Measurements from ENCODE around the gene NRTN. TPM values are rescaled to one million over a fixed set of nuclear protein-coding genes. Genes with fewer than 3 reads are reported as not detected.

Gene NRTN
- total and polyA plus RNA-seq, 2 of the 13 experiments (the other 11 are each of a cell fraction or from before 2014, with no cell fraction given) = 4.1 to 5.3 TPM

DNA sequence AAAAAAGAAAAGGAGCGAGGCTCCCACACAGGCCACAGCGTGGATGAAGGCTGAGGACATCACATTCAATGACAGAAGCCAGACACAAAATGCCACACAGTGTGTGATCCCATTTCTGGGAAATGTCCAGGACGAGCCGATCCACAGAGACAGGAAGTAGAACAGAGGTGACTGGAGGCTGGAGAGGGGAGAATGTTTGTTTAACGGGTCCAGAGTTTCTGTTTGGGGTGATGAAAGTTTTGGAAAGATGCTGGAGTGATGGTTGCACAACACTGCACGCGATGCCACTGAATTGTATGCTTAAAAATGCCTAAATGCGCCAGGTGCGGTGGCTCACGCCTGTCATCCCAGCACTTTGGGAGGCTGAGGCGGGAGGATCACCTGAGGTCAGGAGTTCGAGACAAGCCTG lies 66.1 kb downstream of the NRTN start (continued):
- TF ChIP-seq, protein P1, sequence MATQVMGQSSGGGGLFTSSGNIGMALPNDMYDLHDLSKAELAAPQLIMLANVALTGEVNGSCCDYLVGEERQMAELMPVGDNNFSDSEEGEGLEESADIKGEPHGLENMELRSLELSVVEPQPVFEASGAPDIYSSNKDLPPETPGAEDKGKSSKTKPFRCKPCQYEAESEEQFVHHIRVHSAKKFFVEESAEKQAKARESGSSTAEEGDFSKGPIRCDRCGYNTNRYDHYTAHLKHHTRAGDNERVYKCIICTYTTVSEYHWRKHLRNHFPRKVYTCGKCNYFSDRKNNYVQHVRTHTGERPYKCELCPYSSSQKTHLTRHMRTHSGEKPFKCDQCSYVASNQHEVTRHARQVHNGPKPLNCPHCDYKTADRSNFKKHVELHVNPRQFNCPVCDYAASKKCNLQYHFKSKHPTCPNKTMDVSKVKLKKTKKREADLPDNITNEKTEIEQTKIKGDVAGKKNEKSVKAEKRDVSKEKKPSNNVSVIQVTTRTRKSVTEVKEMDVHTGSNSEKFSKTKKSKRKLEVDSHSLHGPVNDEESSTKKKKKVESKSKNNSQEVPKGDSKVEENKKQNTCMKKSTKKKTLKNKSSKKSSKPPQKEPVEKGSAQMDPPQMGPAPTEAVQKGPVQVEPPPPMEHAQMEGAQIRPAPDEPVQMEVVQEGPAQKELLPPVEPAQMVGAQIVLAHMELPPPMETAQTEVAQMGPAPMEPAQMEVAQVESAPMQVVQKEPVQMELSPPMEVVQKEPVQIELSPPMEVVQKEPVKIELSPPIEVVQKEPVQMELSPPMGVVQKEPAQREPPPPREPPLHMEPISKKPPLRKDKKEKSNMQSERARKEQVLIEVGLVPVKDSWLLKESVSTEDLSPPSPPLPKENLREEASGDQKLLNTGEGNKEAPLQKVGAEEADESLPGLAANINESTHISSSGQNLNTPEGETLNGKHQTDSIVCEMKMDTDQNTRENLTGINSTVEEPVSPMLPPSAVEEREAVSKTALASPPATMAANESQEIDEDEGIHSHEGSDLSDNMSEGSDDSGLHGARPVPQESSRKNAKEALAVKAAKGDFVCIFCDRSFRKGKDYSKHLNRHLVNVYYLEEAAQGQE (IDR thresholded peaks at IDR 0.05; ENCODE audit: borderline replicate concordance in 1 of 2, low read depth in 1 of 2, low read length in 2 of 2) = peak in 1 of 2 experiments; percentile 62; a peak in 1 of 4 replicates
- TF ChIP-seq YEATS4 (CRISPR knock-in tag; IDR thresholded peaks at IDR 0.05; ENCODE audit: borderline replicate concordance) = peak; percentile 55; the same call in 1 of the 2 replicates
- TF ChIP-seq, protein P2, sequence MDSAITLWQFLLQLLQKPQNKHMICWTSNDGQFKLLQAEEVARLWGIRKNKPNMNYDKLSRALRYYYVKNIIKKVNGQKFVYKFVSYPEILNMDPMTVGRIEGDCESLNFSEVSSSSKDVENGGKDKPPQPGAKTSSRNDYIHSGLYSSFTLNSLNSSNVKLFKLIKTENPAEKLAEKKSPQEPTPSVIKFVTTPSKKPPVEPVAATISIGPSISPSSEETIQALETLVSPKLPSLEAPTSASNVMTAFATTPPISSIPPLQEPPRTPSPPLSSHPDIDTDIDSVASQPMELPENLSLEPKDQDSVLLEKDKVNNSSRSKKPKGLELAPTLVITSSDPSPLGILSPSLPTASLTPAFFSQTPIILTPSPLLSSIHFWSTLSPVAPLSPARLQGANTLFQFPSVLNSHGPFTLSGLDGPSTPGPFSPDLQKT (CRISPR knock-in tag; IDR thresholded peaks at IDR 0.05; ENCODE audit: borderline replicate concordance) = no peak
- TF ChIP-seq PHF8 (CRISPR knock-in tag; IDR thresholded peaks at IDR 0.05) = 0 out of 2 replicates have a peak, but pooled peaks have one; percentile 37
- peak; percentile 95 for TF ChIP-seq TBX2 (CRISPR knock-in tag; IDR thresholded peaks at IDR 0.05; ENCODE audit: borderline replicate concordance)
- TF ChIP-seq, protein P3, sequence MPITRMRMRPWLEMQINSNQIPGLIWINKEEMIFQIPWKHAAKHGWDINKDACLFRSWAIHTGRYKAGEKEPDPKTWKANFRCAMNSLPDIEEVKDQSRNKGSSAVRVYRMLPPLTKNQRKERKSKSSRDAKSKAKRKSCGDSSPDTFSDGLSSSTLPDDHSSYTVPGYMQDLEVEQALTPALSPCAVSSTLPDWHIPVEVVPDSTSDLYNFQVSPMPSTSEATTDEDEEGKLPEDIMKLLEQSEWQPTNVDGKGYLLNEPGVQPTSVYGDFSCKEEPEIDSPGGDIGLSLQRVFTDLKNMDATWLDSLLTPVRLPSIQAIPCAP (CRISPR knock-in tag; IDR thresholded peaks at IDR 0.05; ENCODE audit: low read depth) = no peak
- TF ChIP-seq MTA1 (CRISPR knock-in tag; IDR thresholded peaks at IDR 0.05; ENCODE audit: borderline replicate concordance) = peak; percentile 87; the same call in 1 of the 2 replicates
- peak; percentile 98 for TF ChIP-seq ZNF746 (CRISPR knock-in tag; IDR thresholded peaks at IDR 0.05)
- TF ChIP-seq RELA (CRISPR knock-in tag; IDR thresholded peaks at IDR 0.05) = 0 out of 2 replicates have a peak, but pooled peaks have one; percentile 31
- TF ChIP-seq, protein P4, sequence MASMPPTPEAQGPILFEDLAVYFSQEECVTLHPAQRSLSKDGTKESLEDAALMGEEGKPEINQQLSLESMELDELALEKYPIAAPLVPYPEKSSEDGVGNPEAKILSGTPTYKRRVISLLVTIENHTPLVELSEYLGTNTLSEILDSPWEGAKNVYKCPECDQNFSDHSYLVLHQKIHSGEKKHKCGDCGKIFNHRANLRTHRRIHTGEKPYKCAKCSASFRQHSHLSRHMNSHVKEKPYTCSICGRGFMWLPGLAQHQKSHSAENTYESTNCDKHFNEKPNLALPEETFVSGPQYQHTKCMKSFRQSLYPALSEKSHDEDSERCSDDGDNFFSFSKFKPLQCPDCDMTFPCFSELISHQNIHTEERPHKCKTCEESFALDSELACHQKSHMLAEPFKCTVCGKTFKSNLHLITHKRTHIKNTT (CRISPR knock-in tag; IDR thresholded peaks at IDR 0.05) = no peak
- TF ChIP-seq, protein P5, sequence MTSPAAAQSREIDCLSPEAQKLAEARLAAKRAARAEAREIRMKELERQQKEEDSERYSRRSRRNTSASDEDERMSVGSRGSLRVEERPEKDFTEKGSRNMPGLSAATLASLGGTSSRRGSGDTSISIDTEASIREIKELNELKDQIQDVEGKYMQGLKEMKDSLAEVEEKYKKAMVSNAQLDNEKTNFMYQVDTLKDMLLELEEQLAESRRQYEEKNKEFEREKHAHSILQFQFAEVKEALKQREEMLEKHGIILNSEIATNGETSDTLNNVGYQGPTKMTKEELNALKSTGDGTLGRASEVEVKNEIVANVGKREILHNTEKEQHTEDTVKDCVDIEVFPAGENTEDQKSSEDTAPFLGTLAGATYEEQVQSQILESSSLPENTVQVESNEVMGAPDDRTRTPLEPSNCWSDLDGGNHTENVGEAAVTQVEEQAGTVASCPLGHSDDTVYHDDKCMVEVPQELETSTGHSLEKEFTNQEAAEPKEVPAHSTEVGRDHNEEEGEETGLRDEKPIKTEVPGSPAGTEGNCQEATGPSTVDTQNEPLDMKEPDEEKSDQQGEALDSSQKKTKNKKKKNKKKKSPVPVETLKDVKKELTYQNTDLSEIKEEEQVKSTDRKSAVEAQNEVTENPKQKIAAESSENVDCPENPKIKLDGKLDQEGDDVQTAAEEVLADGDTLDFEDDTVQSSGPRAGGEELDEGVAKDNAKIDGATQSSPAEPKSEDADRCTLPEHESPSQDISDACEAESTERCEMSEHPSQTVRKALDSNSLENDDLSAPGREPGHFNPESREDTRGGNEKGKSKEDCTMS (CRISPR knock-in tag; conservative IDR thresholded peaks at IDR 0.05) = no peak
- TF ChIP-seq ZNF232 (CRISPR knock-in tag; IDR thresholded peaks at IDR 0.05; ENCODE audit: borderline replicate concordance) = peak; percentile 51; the same call in 1 of the 2 replicates
- TF ChIP-seq YEATS2 (CRISPR knock-in tag; IDR thresholded peaks at IDR 0.05; ENCODE audit: borderline replicate concordance) = peak; percentile 70; the same call in 1 of the 2 replicates
- TF ChIP-seq, protein P6, sequence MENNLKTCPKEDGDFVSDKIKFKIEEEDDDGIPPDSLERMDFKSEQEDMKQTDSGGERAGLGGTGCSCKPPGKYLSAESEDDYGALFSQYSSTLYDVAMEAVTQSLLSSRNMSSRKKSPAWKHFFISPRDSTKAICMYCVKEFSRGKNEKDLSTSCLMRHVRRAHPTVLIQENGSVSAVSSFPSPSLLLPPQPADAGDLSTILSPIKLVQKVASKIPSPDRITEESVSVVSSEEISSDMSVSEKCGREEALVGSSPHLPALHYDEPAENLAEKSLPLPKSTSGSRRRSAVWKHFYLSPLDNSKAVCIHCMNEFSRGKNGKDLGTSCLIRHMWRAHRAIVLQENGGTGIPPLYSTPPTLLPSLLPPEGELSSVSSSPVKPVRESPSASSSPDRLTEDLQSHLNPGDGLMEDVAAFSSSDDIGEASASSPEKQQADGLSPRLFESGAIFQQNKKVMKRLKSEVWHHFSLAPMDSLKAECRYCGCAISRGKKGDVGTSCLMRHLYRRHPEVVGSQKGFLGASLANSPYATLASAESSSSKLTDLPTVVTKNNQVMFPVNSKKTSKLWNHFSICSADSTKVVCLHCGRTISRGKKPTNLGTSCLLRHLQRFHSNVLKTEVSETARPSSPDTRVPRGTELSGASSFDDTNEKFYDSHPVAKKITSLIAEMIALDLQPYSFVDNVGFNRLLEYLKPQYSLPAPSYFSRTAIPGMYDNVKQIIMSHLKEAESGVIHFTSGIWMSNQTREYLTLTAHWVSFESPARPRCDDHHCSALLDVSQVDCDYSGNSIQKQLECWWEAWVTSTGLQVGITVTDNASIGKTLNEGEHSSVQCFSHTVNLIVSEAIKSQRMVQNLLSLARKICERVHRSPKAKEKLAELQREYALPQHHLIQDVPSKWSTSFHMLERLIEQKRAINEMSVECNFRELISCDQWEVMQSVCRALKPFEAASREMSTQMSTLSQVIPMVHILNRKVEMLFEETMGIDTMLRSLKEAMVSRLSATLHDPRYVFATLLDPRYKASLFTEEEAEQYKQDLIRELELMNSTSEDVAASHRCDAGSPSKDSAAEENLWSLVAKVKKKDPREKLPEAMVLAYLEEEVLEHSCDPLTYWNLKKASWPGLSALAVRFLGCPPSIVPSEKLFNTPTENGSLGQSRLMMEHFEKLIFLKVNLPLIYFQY (CRISPR knock-in tag; IDR thresholded peaks at IDR 0.05; ENCODE audit: borderline replicate concordance) = peak; percentile 82
- TF ChIP-seq MEF2D (CRISPR knock-in tag; IDR thresholded peaks at IDR 0.05) = peak; percentile 99
